Natural killer cell (primary cell): ENCODE measurements around the gene UBR4. TPM values are rescaled to one million over a fixed set of nuclear protein-coding genes. Genes with fewer than 3 reads are reported as not detected.

Experiments used
- ATAC-seq, 3 donors: fragments of 150-1000 bp in 2 of 3; fragments of 200-7000 bp in 1 of 3; cut with Tn5 transposase; 1 replicate in 1 of 3; 2 replicates in 2 of 3; pipeline ENCODE4 v1.10.0; 2021; ENCODE audit warnings: mild to moderate bottlenecking in 2 of 3, moderate library complexity in 2 of 3
- DNase-seq, 2 donors: peaks; one replicate each; pipeline versions ENCODE4 v3.0.0 to v3.0.0-alpha.2; 2013 to 2021; ENCODE audit warnings: mixed read lengths in 1 of 2
- H3K27ac ChIP-seq: one replicate; pipeline ENCODE4 v1.5.1; 2013; ENCODE audit warnings: mild to moderate bottlenecking, low read length
- H3K27me3 ChIP-seq: one replicate; pipeline ENCODE4 v1.6.1; 2013; ENCODE audit warnings: low read length; ENCODE audit not compliant: control insufficient read depth, insufficient read depth
- H3K36me3 ChIP-seq: one replicate; pipeline ENCODE4 v1.6.1; 2013; ENCODE audit warnings: low read length; ENCODE audit not compliant: control insufficient read depth, insufficient read depth
- H3K4me1 ChIP-seq: one replicate; pipeline ENCODE4 v1.6.1; 2013; ENCODE audit warnings: low read length; ENCODE audit not compliant: control insufficient read depth, insufficient read depth
- H3K4me3 ChIP-seq: one replicate; pipeline ENCODE4 v1.5.1; 2013; ENCODE audit warnings: low read length
- H3K9me3 ChIP-seq: one replicate; pipeline ENCODE4 v1.6.1; 2013; ENCODE audit warnings: low read length; ENCODE audit not compliant: control insufficient read depth, insufficient read depth
- H3K27ac Mint-ChIP-seq, 2 donors: one replicate each; pipeline ENCODE4 v1.8.0; 2022; ENCODE audit warnings: mild to moderate bottlenecking in 2 of 2, mixed read lengths in 2 of 2, moderate library complexity in 1 of 2
- H3K27me3 Mint-ChIP-seq, 2 donors: one replicate each; pipeline ENCODE4 v1.8.0; 2022; ENCODE audit warnings: low read depth in 2 of 2, mixed read lengths in 2 of 2
- H3K36me3 Mint-ChIP-seq: one replicate; pipeline ENCODE4 v1.8.0; 2022; ENCODE audit warnings: mixed read lengths
- H3K4me1 Mint-ChIP-seq, 2 donors: one replicate each; pipeline ENCODE4 v1.8.0; 2022; ENCODE audit warnings: mixed read lengths in 2 of 2
- H3K4me3 Mint-ChIP-seq: one replicate; pipeline ENCODE4 v1.8.0; 2022; ENCODE audit warnings: mild to moderate bottlenecking, moderate library complexity, mixed read lengths
- H3K9me3 Mint-ChIP-seq, 2 donors: one replicate each; pipeline ENCODE4 v1.8.0; 2022; ENCODE audit warnings: mixed read lengths in 2 of 2
- CTCF ChIP-seq: fragments of 200-600 bp; IDR thresholded peaks from one replicate; pipeline ENCODE4 v1.8.0; 2022; ENCODE audit warnings: antibody characterized with exemption
- WGBS: methylation state at CpG from one replicate; pipeline ENCODE4 v1.1.7; 2013; ENCODE audit warnings: missing lambda C conversion rate; ENCODE audit not compliant: insufficient coverage; 5-methylcytosine and 5-hydroxymethylcytosine counted together
- intact Hi-C: fragments of 100-400 bp; cut with micrococcal nuclease; formaldehyde crosslinking; loops from one replicate; pipeline ENCODE4 v1.14.2; 2022
- total RNA-seq, 4 donors: library from RNA; stranded (reverse); fragments of 120-200 nt in 1 of 4; gene quantifications; one replicate each; pipeline versions ENCODE4 v1.2.3 to v1.2.4, GENCODE V29; 2013 to 2022

The UBR4 gene
- total RNA-seq, 3 donors from 2014 or later (not counting 1 experiment from before 2014, with no cell fraction given), result 139 to 178 (median 158) TPM

- Histone ChIP-seq H3K4me3 (no peak overlapping the region), H3K27ac (no peak overlapping the region), H3K36me3 (no peaks in the 10 kb centered on the region), H3K27me3 (peaks cover 4% of the 10 kb centered on the region), H3K9me3 (no peaks in the 10 kb centered on the region), H3K4me1 (peaks cover 5% of the 10 kb centered on the region)
- no peak for ATAC-seq
- H3K27me3 Mint-ChIP-seq, result peaks cover 34 to 43% of the 10 kb centered on the region in 2 donors
- TF ChIP-seq CTCF, result no peak
- DNase-seq, result no peak
- H3K4me1 Mint-ChIP-seq, result no peaks in the 10 kb centered on the region
- intact Hi-C loops, result no loop called here
- H3K36me3 Mint-ChIP-seq, result no peaks in the 10 kb centered on the region
- H3K4me3 Mint-ChIP-seq, result no peak overlapping the region
- no peak overlapping the region for H3K27ac Mint-ChIP-seq
- WGBS, result 79% methylated on average over 8 of the region's 8 CpGs
- no peaks in the 10 kb centered on the region for H3K9me3 Mint-ChIP-seq
Measured at GRCh38 chr1:19053486-19053885, 156.6 kb downstream of the UBR4 start.

- Histone ChIP-seq H3K9me3 (no peaks in the 10 kb centered on the region), H3K4me3 (no peak overlapping the region), H3K4me1 (peaks cover 8% of the 10 kb centered on the region), H3K36me3 (no peaks in the 10 kb centered on the region), H3K27me3 (no peaks in the 10 kb centered on the region), H3K27ac (no peak overlapping the region)
- H3K36me3 Mint-ChIP-seq, result no peaks in the 10 kb centered on the region
- peaks cover 7 to 13% of the 10 kb centered on the region in 2 donors for H3K4me1 Mint-ChIP-seq
- intact Hi-C loops, result no loop called here
- H3K27ac Mint-ChIP-seq, result no peak overlapping the region
- no peak for TF ChIP-seq CTCF
- peaks cover 27 to 35% of the 10 kb centered on the region in 2 donors for H3K27me3 Mint-ChIP-seq
- DNase-seq (no peak), ATAC-seq (no peak)
- 96% methylated on average over 5 of the region's 5 CpGs for WGBS
- H3K4me3 Mint-ChIP-seq, result no peak overlapping the region
- no peaks in the 10 kb centered on the region for H3K9me3 Mint-ChIP-seq
Measured at GRCh38 chr1:19049798-19050197, 160.3 kb downstream of the UBR4 start.

GRCh38 chr1:19049128-19049768, 160.8 kb downstream of the UBR4 start:
- Histone ChIP-seq H3K9me3 (no peaks in the 10 kb centered on the region), H3K27ac (no peak overlapping the region), H3K36me3 (no peaks in the 10 kb centered on the region), H3K4me3 (no peak overlapping the region), H3K4me1 (peaks cover 8% of the 10 kb centered on the region), H3K27me3 (no peaks in the 10 kb centered on the region)
- H3K27ac Mint-ChIP-seq, result no peak overlapping the region
- H3K4me1 Mint-ChIP-seq, result peaks cover 7 to 13% of the 10 kb centered on the region in 2 donors
- ATAC-seq (no peak), DNase-seq (no peak)
- H3K4me3 Mint-ChIP-seq, result no peak overlapping the region
- 89% methylated on average over 15 of the region's 15 CpGs for WGBS
- peaks cover 27 to 35% of the 10 kb centered on the region in 2 donors for H3K27me3 Mint-ChIP-seq
- no peaks in the 10 kb centered on the region for H3K9me3 Mint-ChIP-seq
- TF ChIP-seq CTCF, result no peak
- no peaks in the 10 kb centered on the region for H3K36me3 Mint-ChIP-seq
- intact Hi-C loops, result no loop called here
